ENCODE results near the gene CSF3R. TPM values are rescaled to one million over a fixed set of nuclear protein-coding genes. Genes with fewer than 3 reads are reported as not detected.

Gene CSF3R
- total and polyA plus RNA-seq, 2 donors (not counting 3 experiments of a cell fraction or from before 2014, with no cell fraction given) = not detected

- Histone ChIP-seq H4K20me1 (replicated peaks; ENCODE audit: control insufficient read depth, extremely low read depth, insufficient read depth, low read length) (no peaks in the 10 kb centered on the region), H3K79me2 (ENCODE audit: control insufficient read depth, insufficient read depth, low read length) (no peaks in the 10 kb centered on the region), H3K4me1 (ENCODE audit: control insufficient read depth, extremely low read depth, insufficient read depth, low read length) (no peaks in the 10 kb centered on the region), H3K9me1 (replicated peaks; ENCODE audit: control insufficient read depth, extremely low read depth, insufficient read depth, low read length) (no peaks in the 10 kb centered on the region), H3K9me3 (replicated peaks; ENCODE audit: control insufficient read depth, insufficient read depth, low read length) (no peaks in the 10 kb centered on the region), H3K27ac (ENCODE audit: insufficient read depth, low read depth, low read length) (no peak overlapping the region), H3K27me3 (ENCODE audit: control insufficient read depth in 2 of 2, insufficient read depth in 2 of 2, low read length in 2 of 2) (peaks cover 0 to 7% of the 10 kb centered on the region in 2 experiments), H2AFZ (ENCODE audit: low read depth, low read length) (no peak overlapping the region), H3K36me3 (ENCODE audit: control insufficient read depth in 2 of 2, extremely low read depth in 1 of 2, insufficient read depth in 2 of 2, low read length in 2 of 2) (no peaks in the 10 kb centered on the region), H3K4me2 (ENCODE audit: insufficient read depth, low read length) (no peak overlapping the region), H3K4me3 (replicated peaks in 1 of 3; ENCODE audit: insufficient read depth in 1 of 3, low read depth in 1 of 3, low read length in 3 of 3) (no peak overlapping the region), H3K9ac (replicated peaks; ENCODE audit: extremely low read depth, insufficient read depth, low read length) (no peak overlapping the region)
- TF ChIP-seq POLR2A (IDR thresholded peaks at IDR 0.05; ENCODE audit: low read depth, low read length) = no peak
- no peak for TF ChIP-seq MYC (IDR thresholded peaks at IDR 0.05; ENCODE audit: low read depth, low read length)
- no peak for TF ChIP-seq FOS (IDR thresholded peaks at IDR 0.05; ENCODE audit: borderline replicate concordance, insufficient read depth, low read length)
- TF ChIP-seq CTCF (IDR thresholded peaks at IDR 0.05; ENCODE audit: extremely low read depth in 1 of 2, insufficient read depth in 1 of 2, low read depth in 1 of 2, low read length in 2 of 2) = no peak
- no peak for TF ChIP-seq EZH2 (IDR thresholded peaks at IDR 0.05; ENCODE audit: borderline replicate concordance, low read depth, low read length, severe bottlenecking)
- no peak for TF ChIP-seq POLR2AphosphoS5 (IDR thresholded peaks at IDR 0.05; ENCODE audit: insufficient read depth, low read depth, low read length)
- no peak for TF ChIP-seq MAX (IDR thresholded peaks at IDR 0.05; ENCODE audit: insufficient read depth, insufficient read length)
- TF ChIP-seq JUN (IDR thresholded peaks at IDR 0.05; ENCODE audit: borderline replicate concordance, insufficient read depth, insufficient read length, low read depth) = no peak
- no peak for TF ChIP-seq GATA2 (IDR thresholded peaks at IDR 0.05; ENCODE audit: insufficient read depth, insufficient read length, low read depth, low read length)
- CTCF ChIA-PET = no interaction called here
- DNase-seq (ENCODE audit: low read depth, low spot score) = no peak
- no peak for FAIRE-seq
- dilution Hi-C loops (cut with MboI; ENCODE audit: extremely low pct_ligation_motif_present, low sequenced_read_pairs) (no loop called here), intact Hi-C loops (cut with micrococcal nuclease) (no loop called here)
- POLR2A ChIA-PET = no interaction called here
- no TSS peak for BruUV-seq (replicated peaks)
Observed at GRCh38 chr1:36480161-36480560, 2.6 kb downstream of the CSF3R start.

Measured in endothelial cell of umbilical vein (primary cell).